ENCODE results near the gene GRID2IP.

DNA sequence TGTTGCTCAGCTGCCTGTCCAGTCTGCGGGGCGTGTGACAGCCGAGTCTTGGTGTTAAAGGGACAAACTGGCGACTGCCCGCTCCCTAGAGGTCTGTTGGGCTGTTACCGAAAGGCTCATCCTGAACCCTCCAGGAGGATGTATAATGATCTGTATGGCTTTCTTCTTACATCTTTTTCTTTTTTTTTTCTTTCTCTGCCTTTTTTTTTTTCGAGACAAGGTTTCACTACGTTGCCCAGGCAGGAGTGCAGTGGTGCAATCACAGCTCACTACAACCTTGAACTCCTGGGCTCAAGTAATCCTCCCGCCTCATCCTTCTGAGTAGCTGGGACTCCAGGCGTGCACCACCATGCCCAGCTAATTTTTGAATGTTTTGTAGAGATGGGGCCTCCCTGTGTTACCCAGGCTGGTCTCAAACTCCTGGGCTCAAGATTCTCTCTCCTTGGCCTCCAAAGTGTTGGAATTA is 39.4 kb upstream of the GRID2IP start:
- TF ChIP-seq, protein P1, sequence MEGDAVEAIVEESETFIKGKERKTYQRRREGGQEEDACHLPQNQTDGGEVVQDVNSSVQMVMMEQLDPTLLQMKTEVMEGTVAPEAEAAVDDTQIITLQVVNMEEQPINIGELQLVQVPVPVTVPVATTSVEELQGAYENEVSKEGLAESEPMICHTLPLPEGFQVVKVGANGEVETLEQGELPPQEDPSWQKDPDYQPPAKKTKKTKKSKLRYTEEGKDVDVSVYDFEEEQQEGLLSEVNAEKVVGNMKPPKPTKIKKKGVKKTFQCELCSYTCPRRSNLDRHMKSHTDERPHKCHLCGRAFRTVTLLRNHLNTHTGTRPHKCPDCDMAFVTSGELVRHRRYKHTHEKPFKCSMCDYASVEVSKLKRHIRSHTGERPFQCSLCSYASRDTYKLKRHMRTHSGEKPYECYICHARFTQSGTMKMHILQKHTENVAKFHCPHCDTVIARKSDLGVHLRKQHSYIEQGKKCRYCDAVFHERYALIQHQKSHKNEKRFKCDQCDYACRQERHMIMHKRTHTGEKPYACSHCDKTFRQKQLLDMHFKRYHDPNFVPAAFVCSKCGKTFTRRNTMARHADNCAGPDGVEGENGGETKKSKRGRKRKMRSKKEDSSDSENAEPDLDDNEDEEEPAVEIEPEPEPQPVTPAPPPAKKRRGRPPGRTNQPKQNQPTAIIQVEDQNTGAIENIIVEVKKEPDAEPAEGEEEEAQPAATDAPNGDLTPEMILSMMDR (CRISPR knock-in tag; IDR thresholded peaks at IDR 0.05) = no peak; the same call in 1 of the 2 replicates
- TF ChIP-seq ZNF510 (CRISPR knock-in tag; IDR thresholded peaks at IDR 0.05; ENCODE audit: low read depth) = no peak
- no peak for TF ChIP-seq DMAP1 (CRISPR knock-in tag; IDR thresholded peaks at IDR 0.05)
- TF ChIP-seq ATF7 (IDR thresholded peaks at IDR 0.05) = no peak
- no peak for TF ChIP-seq ATF7 (CRISPR knock-in tag; IDR thresholded peaks at IDR 0.05)
- no peak for TF ChIP-seq KLF13 (CRISPR knock-in tag; IDR thresholded peaks at IDR 0.05)
- no peak for TF ChIP-seq BHLHE40 (IDR thresholded peaks at IDR 0.05; ENCODE audit: low read length)
- TF ChIP-seq, protein P2, sequence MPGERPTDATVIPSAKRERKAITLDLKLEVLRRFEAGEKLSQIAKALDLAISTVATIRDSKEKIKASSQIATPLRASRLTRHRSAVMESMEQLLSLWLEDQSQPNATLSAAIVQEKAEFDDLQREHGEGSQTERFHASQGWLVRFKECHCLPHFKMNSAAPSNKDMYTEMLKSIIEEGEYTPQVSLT (CRISPR knock-in tag; IDR thresholded peaks at IDR 0.05; ENCODE audit: borderline replicate concordance, low read depth) = no peak
- TF ChIP-seq, protein P3, sequence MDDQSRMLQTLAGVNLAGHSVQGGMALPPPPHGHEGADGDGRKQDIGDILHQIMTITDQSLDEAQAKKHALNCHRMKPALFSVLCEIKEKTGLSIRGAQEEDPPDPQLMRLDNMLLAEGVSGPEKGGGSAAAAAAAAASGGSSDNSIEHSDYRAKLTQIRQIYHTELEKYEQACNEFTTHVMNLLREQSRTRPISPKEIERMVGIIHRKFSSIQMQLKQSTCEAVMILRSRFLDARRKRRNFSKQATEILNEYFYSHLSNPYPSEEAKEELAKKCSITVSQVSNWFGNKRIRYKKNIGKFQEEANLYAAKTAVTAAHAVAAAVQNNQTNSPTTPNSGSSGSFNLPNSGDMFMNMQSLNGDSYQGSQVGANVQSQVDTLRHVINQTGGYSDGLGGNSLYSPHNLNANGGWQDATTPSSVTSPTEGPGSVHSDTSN (CRISPR knock-in tag; IDR thresholded peaks at IDR 0.05; ENCODE audit: borderline replicate concordance) = no peak
- TF ChIP-seq, protein P4, sequence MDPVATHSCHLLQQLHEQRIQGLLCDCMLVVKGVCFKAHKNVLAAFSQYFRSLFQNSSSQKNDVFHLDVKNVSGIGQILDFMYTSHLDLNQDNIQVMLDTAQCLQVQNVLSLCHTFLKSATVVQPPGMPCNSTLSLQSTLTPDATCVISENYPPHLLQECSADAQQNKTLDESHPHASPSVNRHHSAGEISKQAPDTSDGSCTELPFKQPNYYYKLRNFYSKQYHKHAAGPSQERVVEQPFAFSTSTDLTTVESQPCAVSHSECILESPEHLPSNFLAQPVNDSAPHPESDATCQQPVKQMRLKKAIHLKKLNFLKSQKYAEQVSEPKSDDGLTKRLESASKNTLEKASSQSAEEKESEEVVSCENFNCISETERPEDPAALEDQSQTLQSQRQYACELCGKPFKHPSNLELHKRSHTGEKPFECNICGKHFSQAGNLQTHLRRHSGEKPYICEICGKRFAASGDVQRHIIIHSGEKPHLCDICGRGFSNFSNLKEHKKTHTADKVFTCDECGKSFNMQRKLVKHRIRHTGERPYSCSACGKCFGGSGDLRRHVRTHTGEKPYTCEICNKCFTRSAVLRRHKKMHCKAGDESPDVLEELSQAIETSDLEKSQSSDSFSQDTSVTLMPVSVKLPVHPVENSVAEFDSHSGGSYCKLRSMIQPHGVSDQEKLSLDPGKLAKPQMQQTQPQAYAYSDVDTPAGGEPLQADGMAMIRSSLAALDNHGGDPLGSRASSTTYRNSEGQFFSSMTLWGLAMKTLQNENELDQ (CRISPR knock-in tag; IDR thresholded peaks at IDR 0.05; ENCODE audit: borderline replicate concordance) = no peak
- TF ChIP-seq YY1 (IDR thresholded peaks at IDR 0.05; ENCODE audit: insufficient read depth, insufficient replicate concordance, low read depth, low read length) = no peak
- TF ChIP-seq, protein P5, sequence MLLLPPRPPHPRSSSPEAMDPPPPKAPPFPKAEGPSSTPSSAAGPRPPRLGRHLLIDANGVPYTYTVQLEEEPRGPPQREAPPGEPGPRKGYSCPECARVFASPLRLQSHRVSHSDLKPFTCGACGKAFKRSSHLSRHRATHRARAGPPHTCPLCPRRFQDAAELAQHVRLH (CRISPR knock-in tag; IDR thresholded peaks at IDR 0.05; ENCODE audit: borderline replicate concordance, low read depth) = no peak
